ENCODE measurements around the gene TENT4B. TPM values are rescaled to one million over a fixed set of nuclear protein-coding genes. Genes with fewer than 3 reads are reported as not detected.

Gene TENT4B
- total RNA-seq, 2 experiments from 2014 or later: 5.8 to 8.8 TPM

- H3K4me1 ChIP-seq (ENCODE audit: insufficient read depth, low read length, poor library complexity, severe bottlenecking): no peaks in the 10 kb centered on the region
- H2AFZ ChIP-seq (ENCODE audit: low read length): no peak overlapping the region
- no peak for DNase-seq (ENCODE audit: low spot score)
- no peaks in the 10 kb centered on the region for H3K9me3 ChIP-seq (ENCODE audit: low read length)
- no peaks in the 10 kb centered on the region for H3K36me3 ChIP-seq (ENCODE audit: insufficient read depth, low read length)
- no peak overlapping the region for H3K27ac ChIP-seq (ENCODE audit: low read depth, low read length, poor library complexity, severe bottlenecking)
- H3K79me2 ChIP-seq (ENCODE audit: insufficient read depth, low read depth, low read length): no peaks in the 10 kb centered on the region
- no TSS peak for BruUV-seq (replicated peaks)
- H3K4me3 ChIP-seq (ENCODE audit: low read depth, low read length, poor library complexity, severe bottlenecking): no peak overlapping the region
- intact Hi-C loops (cut with micrococcal nuclease; ENCODE audit: unreplicated experiment): no loop called here
- H3K4me2 ChIP-seq (ENCODE audit: low read length): no peak overlapping the region
- CTCF ChIA-PET (ENCODE audit: unreplicated experiment): no interaction called here
- H4K20me1 ChIP-seq (ENCODE audit: insufficient read depth, low read length): no peaks in the 10 kb centered on the region
- POLR2A ChIA-PET: interaction anchor here (0.7 kb wide), 1 partner anchor 44 kb away, joined by 4 read pairs; no protein-coding TSS in a partner anchor
- no peaks in the 10 kb centered on the region for H3K9me2 ChIP-seq (ENCODE audit: insufficient read depth, low read length)
- TF ChIP-seq CTCF (conservative IDR thresholded peaks at IDR 0.05; ENCODE audit: low read length) (no peak), EZH2phosphoT487 (IDR thresholded peaks at IDR 0.05; ENCODE audit: borderline replicate concordance, low read depth, low read length) (no peak)
Measured at GRCh38 chr16:50183316-50183715, 30.2 kb downstream of the TENT4B start.

GRCh38 chr16:50185005-50185505, 31.9 kb downstream of the TENT4B start:
- H3K4me3 ChIP-seq (ENCODE audit: low read depth, low read length, poor library complexity, severe bottlenecking): no peak overlapping the region
- TF ChIP-seq CTCF (conservative IDR thresholded peaks at IDR 0.05; ENCODE audit: low read length): no peak
- TF ChIP-seq EZH2phosphoT487 (IDR thresholded peaks at IDR 0.05; ENCODE audit: borderline replicate concordance, low read depth, low read length): no peak
- H3K9me2 ChIP-seq (ENCODE audit: insufficient read depth, low read length): no peaks in the 10 kb centered on the region
- H2AFZ ChIP-seq (ENCODE audit: low read length): no peak overlapping the region
- ChIA-PET CTCF (ENCODE audit: unreplicated experiment) (no interaction called here), POLR2A (interaction anchor here (1.4 kb wide), 1 partner anchor 12 kb away, joined by 5 read pairs; no protein-coding TSS in a partner anchor)
- no peaks in the 10 kb centered on the region for H3K9me3 ChIP-seq (ENCODE audit: low read length)
- no peaks in the 10 kb centered on the region for H3K36me3 ChIP-seq (ENCODE audit: insufficient read depth, low read length)
- no peak overlapping the region for H3K27ac ChIP-seq (ENCODE audit: low read depth, low read length, poor library complexity, severe bottlenecking)
- H3K4me2 ChIP-seq (ENCODE audit: low read length): no peak overlapping the region
- no peaks in the 10 kb centered on the region for H3K4me1 ChIP-seq (ENCODE audit: insufficient read depth, low read length, poor library complexity, severe bottlenecking)
- intact Hi-C loops (cut with micrococcal nuclease; ENCODE audit: unreplicated experiment): no loop called here
- no peak for DNase-seq (ENCODE audit: low spot score)
- BruUV-seq (replicated peaks): no TSS peak
- H3K79me2 ChIP-seq (ENCODE audit: insufficient read depth, low read depth, low read length): no peaks in the 10 kb centered on the region
- peaks cover under 1% of the 10 kb centered on the region; the same call in 1 of the 2 replicates for H4K20me1 ChIP-seq (ENCODE audit: insufficient read depth, low read length)

DNA sequence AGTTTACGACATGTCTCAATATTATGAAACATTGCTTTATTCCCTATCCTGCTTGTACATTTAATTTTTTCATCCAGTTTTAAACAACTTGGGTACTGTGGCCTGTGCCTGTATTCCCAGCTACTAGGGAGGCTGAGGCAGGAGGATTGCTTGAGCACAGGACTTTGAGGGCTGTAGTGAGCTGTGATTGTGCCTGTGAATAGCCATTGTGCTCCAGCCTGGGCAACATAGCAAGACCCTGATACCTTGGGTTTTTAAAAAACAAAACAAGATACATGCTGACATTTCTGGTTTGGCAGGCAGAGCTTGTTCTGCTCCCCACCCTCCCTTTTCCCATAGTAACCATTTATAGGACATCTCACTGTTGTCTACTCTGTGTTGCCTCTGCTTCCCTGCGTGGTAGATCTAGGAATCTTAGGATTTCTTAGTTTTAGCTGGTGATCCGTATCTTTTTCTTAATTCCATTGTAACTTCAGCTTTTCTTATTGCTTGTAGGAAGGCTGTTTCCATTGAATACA, 35.6 kb downstream of the TENT4B start:
- ChIA-PET POLR2A (interaction anchor here (0.9 to 1.2 kb wide), 2 partner anchors 13 to 23 kb away, joined by 4 to 5 read pairs; no protein-coding TSS in a partner anchor), CTCF (ENCODE audit: unreplicated experiment) (no interaction called here)
- intact Hi-C loops (cut with micrococcal nuclease; ENCODE audit: unreplicated experiment): no loop called here
- DNase-seq (ENCODE audit: low spot score): no peak
- Histone ChIP-seq H3K36me3 (ENCODE audit: insufficient read depth, low read length) (no peaks in the 10 kb centered on the region), H2AFZ (ENCODE audit: low read length) (no peak overlapping the region), H3K79me2 (ENCODE audit: insufficient read depth, low read depth, low read length) (no peaks in the 10 kb centered on the region), H3K4me3 (ENCODE audit: low read depth, low read length, poor library complexity, severe bottlenecking) (no peak overlapping the region), H3K4me2 (ENCODE audit: low read length) (no peak overlapping the region), H3K9me2 (ENCODE audit: insufficient read depth, low read length) (no peaks in the 10 kb centered on the region), H3K4me1 (ENCODE audit: insufficient read depth, low read length, poor library complexity, severe bottlenecking) (peaks cover 2% of the 10 kb centered on the region), H4K20me1 (ENCODE audit: insufficient read depth, low read length) (peaks cover 10% of the 10 kb centered on the region), H3K9me3 (ENCODE audit: low read length) (no peaks in the 10 kb centered on the region), H3K27ac (ENCODE audit: low read depth, low read length, poor library complexity, severe bottlenecking) (no peak overlapping the region)
- BruUV-seq (replicated peaks): no TSS peak
- TF ChIP-seq EZH2phosphoT487 (IDR thresholded peaks at IDR 0.05; ENCODE audit: borderline replicate concordance, low read depth, low read length) (no peak), CTCF (conservative IDR thresholded peaks at IDR 0.05; ENCODE audit: low read length) (no peak)
